ENCODE measurements around the gene TFPI2. TPM values are rescaled to one million over a fixed set of nuclear protein-coding genes. Genes with fewer than 3 reads are reported as not detected.
A peak's percentile ranks its signal among the peaks of the same experiment; 100 is the strongest.

The TFPI2 gene
- total RNA-seq, 1 experiment from 2014 or later = 998 TPM

DNA sequence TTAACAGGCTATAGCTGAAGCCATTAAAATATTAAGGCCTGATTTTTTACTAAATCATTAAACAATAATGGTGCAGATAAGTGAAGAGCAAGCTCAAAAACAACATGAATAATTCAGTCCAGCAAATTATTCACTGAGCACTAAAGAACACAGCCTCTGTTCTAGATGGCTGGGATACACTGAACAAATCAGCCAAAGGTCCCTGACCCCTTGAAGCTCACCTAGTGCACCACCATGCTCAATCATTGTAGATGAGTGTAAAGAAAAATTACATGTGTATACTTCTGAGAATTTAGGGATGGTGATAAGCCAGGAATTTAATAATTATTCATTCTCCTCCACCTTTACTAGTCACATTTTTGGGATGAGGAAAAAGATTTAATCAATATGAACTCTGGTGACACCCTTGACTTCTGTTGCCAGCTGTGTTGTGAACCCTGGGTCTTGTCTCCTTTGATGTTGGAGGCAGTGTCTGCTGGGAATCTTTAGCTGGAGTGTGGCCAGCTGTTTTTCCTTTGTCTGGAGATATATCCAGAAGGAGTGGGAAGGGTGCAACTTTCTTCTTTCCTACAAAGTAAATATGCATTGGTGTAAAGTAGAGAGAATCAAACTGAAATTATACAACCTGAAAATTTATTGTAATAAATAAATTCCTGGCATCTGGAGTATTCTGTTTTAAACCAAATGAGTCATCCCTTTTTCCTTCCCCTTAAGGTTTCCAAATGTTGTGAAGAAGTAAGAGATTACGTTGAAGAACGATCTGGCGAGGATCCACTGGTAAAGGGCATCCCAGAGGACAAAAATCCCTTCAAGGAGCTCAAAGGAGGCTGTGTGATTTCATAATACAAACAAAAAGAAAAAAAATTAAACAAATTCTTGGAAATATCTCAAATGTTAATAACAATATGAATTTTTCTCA is 19.8 kb upstream of the TFPI2 start:
- DNase-seq (ENCODE audit: extremely low read depth, low read depth) = peak; percentile 59

DNA sequence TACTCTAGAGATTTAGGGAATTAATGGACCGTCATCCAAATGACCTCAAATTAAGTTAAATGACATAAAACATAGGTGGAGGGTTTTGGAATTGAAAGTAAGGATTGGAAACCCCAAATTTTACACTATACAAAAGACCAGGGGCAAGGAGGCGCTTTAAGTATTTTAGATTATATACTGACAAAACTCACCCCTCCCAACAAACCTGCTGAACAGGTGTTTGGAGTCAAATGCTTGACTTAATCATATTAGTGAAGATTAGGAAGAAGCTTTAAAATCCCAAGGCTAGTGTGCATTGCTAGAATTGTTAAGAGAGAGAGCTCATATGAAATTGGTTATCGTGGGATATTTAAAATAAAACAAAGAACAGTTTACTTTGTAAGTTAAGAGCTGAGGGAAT is 15.7 kb upstream of the TFPI2 start, which contains the start of gene GNGT1:
Gene GNGT1 (plus strand): TSS at position 301 of the 400 bp plus-strand sequence. CDS start 180 bp downstream, outside the sequence.
- DNase-seq (ENCODE audit: extremely low read depth, low read depth) = no peak

DNA sequence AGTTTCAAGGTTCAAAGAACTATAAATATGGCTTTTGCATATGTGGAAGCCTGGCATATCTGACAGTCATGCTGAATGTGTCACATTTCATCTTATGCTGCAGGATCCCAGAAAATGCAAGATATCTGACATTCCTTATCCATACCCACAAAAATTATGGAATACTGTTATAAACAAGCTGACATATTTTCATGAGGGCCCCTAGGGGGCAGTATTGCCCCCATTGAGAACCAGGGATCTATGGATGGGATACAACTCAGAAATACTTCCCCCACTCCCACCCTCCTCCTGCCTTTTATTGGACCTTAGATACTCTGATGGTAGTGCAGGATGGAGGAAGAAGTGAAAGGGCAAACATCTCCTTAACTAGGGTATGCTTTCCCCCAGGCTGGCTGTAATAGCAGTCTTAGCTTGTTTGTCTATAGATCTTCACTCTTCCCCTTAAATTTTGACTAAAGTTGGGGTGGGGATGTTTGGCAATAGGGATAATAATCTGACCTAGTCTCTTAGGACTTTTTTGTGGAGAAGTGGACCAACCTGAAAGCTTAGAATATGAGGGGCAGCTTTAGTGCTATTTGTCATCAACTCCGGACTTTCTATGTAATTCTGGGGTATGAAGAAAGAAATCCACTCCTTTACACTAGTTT is 12.3 kb upstream of the TFPI2 start:
- peak; percentile 53 for DNase-seq (ENCODE audit: extremely low read depth, low read depth)

DNA sequence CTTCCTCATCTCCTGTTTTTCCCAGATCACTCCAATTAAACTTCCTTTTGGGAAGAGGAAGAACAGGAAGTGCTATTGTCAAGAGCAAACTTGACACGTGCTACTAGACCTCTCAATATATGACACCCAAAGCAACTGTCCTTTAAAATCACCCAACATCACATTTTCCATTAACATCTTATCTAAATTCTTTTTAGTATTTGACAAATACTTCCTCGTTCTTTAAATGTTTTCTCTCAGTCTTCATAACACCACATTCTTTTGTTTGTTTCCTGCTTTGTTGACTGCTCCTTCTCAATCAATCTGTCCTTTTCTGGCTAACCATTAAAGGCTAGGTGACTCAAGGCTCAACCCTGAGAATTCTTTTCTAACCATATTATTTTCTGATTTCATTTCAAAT is 7.1 kb upstream of the TFPI2 start:
- no peak for DNase-seq (ENCODE audit: extremely low read depth, low read depth)

DNA sequence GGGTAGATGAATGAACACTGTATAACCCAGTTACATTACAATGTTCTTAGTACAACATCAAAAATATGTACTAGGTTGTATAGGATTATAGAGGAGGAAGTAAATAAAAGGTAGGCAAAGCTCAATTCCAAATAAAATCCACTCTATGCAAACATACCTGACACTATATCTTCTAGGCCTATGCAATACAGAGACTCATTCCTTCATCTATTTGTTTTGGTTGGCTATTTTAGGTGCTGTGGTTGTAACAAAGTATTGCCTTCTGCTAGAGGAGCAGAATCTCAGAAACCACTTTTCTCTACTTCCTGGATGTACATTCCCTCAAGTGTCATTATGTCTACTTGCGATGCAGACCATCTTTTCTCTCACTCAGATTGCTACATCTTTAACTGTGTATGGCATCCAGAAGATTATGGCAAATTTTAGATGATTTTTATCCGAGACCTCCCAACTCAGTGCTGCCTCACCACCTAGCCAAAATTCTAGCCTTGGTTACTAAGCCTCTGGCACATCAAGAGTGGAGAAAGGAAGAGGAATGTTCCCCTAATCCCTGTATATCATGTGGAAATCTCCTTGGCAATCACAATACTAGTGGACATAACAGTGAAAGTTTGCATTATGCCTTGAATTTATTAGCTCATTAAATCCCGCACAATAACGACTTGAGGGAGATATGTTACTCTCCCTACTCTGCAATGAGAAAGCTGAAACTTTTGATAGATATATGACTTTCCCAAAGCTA is 5.5 kb upstream of the TFPI2 start:
- DNase-seq (ENCODE audit: extremely low read depth, low read depth) = no peak

DNA sequence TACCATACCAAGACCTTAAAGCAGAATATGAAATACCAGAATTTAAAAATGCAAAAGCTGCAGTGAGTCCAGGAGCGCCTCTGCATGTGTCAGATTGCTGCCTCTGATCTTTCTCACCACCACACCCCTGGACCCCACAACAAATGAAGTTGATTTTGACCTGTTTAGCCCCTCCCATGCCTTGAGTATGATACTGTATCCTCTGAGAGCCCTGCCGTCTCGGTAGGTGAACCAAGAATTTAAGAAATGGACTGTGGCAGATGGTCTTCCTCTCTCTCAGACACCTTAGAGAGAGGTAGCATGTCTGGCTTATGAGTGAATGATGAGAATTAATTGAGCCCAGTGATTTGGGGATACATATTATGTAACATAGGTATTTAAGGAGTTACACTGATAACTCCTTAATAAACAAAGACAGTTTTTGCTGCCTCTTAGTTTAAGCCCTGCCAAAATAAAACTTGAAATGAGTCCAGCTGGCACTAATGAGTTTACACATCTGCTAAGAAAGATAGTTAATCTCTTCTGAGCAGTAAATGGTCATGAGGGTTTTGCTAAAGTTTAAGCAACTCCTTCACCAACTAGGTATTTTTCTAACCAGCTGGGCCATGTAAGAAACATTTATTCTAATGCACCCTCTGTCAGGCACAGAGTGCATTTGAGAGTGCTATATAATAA is 4.5 kb upstream of the TFPI2 start:
- no peak for DNase-seq (ENCODE audit: extremely low read depth, low read depth)

DNA sequence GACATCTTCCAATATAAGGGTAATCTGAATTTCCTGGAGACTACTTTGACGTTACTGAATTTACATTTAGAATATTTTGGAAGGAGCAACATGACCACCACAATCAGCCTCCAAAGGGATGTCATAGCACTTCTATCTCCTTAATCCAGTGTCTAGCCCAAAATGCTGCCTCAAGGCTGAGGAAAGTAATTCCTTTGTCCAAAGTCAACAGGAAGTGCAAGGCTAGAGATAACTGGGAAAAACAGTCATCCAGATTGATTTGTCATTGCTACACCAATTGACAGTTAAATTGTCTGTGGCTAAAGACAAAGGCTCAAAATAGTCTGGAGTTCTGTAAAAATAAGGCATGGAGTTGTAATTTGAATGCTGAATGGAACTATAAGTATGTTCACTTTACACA is 3.9 kb upstream of the TFPI2 start:
- DNase-seq (ENCODE audit: extremely low read depth, low read depth) = no peak

DNA sequence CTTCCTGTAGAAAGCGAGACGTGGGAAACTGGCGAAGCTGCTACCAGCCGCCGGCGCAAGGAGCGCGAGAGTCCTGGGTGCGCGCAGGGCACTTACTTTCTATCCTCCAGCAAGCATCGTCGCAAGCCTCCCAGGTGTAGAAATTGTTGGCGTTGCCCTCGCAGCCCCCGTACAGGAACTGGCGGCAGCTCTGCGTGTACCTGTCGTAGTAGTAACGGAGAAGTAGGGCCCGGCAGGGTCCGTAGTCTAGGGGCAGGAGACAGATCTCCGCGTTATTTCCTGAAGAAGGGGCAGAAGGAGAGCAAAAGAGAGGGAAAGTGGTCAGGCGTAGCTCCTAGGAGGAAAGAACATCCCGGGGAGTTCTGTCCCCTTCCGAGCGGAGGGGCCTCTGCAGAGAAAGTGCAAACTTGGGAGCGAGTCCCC is 501 bp downstream of the TFPI2 start:
- no peak for DNase-seq (ENCODE audit: extremely low read depth, low read depth)

DNA sequence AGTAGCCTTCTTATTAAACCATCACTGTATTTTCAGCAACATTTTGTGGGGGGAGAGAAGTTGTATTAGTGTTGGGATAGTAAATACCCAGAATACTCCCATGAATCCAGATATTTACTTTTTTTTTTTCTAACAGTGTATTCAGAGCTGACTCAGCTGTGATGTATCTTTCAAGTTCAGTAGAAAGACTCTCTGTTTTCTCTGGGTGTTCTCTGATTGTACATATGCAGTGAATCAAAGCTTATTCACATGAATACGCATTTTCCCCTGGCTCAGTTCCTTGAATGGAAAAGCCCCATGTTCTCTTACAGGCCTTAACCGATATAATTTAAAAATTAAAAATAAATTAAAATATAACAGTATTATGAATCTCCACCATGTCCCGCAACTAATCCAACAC is 1.3 kb downstream of the TFPI2 start:
- no peak for DNase-seq (ENCODE audit: extremely low read depth, low read depth)

DNA sequence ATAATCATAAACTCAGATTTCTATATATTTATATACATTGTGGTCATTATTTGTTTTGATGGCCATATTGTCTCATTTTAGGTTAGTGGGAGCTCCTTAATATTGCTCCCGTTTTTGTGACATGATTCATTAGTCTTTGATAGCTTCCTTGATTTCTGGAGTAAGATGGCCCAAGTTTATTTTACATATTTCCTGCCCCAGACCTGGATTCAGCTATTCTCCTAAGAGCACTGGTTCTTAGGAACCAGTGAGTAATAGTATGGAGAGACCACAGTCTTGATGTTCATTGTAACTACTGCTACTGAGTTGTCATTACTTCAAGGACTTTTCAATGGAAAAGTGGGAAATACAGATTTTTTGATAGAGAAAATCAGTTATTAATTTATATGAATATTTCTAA is 6.0 kb downstream of the TFPI2 start:
- no peak for DNase-seq (ENCODE audit: extremely low read depth, low read depth)

DNA sequence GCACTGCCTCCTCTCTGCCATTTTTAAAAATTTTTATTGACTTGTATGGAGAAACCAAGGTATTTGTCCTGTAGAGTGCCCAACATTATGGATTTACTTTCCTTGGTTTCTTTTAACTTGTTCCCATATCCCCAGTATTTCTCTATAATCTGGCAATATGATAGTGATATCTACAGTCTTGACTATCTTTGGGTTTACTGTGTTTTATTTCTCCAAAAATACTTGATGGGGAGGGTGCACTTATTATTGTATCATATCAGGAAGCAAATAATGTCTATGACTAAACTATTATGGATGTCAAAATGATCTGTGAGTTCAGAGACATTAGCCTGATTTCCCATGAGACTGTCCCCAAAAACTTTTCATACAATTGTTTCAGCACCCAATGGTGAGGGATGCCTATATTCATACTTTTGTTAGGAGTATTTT is 6.6 kb downstream of the TFPI2 start:
- DNase-seq (ENCODE audit: extremely low read depth, low read depth) = no peak

DNA sequence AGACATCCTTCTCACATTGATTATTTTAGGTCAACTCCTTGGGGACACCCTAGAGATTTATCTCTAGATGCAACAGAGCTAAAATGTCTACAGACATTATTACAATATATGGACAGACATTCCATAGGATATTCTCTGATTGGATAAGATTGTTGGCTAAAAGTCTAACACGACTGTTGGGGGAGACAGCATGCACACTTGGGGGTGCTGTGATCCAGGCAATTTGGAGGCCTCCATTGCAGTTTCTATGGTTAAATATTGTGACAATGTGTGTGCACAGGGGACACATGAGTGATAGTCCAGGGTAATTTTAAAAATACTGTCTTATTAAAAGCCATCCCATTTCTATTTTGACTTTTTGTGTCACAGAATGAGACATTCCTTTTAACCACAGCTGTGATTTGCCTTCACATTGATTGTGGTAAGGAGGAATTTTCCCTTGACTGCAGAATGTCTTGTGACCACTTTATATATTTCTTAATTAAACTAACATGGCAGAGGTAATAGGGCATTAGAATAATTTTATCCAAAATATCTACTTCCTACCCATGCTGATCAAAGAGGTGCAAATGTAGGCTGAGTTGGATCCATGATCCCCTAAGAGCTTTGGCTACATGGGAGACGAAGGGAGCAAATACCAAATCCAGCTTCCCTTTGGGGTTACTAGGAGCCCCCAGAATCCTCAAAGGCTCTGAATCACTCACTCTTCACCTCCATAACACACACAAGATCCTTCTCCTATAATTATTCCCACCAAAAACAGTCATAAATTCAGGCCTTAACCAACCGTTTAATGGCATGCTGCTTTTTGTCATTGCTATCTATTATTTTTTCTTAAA is 7.3 kb downstream of the TFPI2 start:
- no peak for DNase-seq (ENCODE audit: extremely low read depth, low read depth)

DNA sequence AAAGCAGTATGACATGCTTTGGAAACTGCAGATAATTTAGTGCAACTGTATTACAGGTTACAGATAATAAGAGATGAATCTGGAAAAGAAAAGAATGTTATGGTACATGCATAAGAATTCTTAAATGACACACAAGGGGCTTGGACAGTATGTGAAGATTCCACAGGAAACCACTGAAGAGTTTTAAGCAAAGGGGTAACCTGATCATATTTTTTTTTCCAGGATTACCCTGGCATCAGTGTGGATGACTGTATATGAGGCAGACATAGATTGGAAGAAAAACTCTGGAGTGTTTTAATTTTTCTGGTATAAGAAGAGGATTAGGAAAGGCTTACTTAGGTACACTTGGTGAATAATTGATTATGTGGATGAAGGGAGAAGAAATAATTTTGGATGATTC is 8.1 kb downstream of the TFPI2 start:
- no peak for DNase-seq (ENCODE audit: extremely low read depth, low read depth)

DNA sequence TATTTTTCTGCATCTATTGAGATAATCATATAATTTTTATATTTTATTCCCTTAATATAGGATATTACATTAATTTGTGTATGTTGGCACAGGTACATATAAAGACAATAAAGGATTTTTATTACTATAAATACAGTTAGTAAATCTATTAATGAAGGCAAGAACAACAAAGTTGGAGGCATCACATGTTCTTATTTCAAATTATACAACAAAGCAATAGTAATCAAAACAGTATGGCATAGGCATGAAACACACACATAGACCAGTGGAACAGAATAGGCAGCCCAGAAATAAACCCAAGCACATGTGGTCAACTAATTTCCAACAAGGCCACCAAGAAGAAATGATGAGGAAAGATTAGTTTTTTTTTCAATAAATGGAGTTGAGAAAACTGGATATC is 11.2 kb downstream of the TFPI2 start:
- no peak for DNase-seq (ENCODE audit: extremely low read depth, low read depth)

DNA sequence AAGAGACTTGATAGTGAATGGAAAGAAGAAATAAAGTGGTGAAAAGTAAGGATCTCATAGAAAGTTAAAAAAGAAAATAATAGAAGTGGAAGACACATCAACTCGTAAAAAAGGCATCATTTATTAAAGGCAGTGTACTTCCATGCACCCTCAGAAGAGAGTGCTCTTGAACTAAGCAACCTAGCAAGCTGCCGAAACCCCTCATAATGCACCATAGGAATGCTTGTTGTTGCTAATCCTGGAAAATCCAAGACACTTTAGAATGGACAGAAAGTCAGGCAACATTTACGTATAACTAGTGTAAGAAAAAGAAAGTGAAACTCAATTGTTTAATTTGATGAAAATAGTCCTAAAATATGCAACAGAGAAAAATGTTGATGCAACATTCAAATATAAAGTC is 12.8 kb downstream of the TFPI2 start:
- no peak for DNase-seq (ENCODE audit: extremely low read depth, low read depth)

DNA sequence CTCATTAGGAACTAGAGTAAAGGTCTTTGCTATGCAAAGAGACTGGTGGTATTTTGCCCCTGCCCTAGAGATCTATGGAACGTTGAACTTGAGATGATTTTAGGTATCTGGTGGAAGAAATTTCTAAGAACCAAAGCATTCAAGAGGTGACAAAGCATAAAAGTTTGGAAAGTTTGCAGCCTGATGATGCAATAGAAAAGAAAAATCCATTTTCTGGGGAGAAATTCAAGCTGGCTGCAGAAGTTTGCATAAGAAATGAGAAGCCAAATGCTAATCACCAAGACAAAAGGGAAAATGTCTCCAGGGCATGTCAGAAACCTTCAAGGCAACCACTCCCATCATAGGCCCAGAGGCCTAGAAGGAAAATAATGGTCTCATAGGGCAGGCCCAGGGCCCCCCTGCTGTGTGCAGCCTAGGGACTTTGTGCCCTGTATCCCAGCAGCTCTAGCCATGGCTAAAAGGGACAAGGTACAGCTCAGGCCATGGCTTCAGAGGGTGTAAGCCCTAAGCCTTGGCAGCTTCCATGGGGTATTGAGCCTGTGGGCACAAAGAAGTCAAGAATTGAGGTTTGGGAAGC is 16.5 kb downstream of the TFPI2 start:
- DNase-seq (ENCODE audit: extremely low read depth, low read depth) = no peak

DNA sequence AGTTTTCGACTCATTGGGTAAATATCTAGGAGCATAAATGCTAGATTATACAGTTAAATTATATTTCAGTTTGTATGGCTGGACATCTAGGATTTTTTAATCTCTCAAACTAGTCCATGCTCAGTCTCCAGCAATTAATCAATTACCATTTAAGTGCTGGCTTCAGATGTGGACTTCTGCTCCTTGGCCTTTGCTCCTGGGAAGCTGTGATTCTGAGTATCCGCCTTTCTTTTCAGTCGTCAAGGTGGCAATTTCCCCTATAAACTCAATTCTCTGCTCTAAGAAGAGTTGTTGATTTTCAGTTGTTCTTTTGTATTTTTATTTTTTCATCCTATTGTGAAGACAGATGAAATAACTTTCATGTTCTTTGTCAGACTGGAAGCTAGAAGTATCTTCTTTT is 23.7 kb downstream of the TFPI2 start:
- DNase-seq (ENCODE audit: extremely low read depth, low read depth) = no peak

DNA sequence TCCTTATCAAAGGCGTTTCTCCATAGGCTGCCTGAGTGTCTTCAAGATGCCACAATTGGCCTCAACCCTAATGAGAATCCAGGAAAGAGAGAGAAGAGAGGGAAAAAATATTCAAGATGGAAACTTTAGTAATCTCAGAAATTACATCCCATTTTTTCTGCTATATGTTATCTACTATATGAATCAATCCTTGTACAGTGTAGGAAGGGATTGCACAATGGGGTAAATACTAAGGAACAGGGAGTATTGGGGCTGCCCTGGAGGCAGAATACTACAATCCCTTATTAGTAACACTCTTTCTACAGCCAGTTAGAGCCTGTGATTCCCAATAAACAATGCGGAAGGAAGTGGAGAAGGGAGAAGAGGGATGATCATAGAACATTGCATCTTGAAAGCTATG is 27.9 kb downstream of the TFPI2 start:
- DNase-seq (ENCODE audit: extremely low read depth, low read depth) = no peak

DNA sequence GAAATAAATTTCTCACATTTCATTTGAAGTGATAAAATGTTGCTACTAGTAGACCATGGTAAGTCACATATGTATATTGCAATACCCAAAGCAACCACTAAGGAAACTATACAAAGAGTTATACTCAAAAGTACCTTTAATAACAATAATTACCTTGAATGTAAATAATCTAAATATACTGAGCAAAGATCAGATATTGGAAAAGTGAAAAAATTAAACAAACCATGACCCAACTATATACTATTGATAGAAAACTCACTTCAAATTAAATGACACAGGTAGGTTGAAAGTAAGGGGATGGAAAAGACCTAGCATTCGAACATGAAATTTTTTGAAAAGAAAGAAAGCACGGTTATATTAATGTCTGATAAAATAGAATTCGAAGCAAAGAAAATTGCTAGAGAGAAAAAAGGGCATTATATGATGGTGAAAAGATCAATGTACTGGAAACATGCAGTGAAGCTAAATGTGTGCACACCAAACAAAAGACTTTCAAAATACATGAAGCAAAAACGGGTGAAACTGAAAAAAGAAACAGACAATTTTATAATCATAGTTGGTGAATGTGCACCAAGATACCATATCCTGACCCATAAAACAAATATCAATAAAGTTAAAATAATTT is 29.1 kb downstream of the TFPI2 start:
- no peak for DNase-seq (ENCODE audit: extremely low read depth, low read depth)
